GM10847 (cell line): ENCODE measurements around the gene ITIH2.

Experiments
- POLR2A ChIP-seq: IDR thresholded peaks from 2 replicates; pipeline ENCODE4 v1.6.1; 2011; ENCODE audit not compliant: insufficient read length; ENCODE audit errors: extremely low read depth

The ITIH2 gene, protein sequence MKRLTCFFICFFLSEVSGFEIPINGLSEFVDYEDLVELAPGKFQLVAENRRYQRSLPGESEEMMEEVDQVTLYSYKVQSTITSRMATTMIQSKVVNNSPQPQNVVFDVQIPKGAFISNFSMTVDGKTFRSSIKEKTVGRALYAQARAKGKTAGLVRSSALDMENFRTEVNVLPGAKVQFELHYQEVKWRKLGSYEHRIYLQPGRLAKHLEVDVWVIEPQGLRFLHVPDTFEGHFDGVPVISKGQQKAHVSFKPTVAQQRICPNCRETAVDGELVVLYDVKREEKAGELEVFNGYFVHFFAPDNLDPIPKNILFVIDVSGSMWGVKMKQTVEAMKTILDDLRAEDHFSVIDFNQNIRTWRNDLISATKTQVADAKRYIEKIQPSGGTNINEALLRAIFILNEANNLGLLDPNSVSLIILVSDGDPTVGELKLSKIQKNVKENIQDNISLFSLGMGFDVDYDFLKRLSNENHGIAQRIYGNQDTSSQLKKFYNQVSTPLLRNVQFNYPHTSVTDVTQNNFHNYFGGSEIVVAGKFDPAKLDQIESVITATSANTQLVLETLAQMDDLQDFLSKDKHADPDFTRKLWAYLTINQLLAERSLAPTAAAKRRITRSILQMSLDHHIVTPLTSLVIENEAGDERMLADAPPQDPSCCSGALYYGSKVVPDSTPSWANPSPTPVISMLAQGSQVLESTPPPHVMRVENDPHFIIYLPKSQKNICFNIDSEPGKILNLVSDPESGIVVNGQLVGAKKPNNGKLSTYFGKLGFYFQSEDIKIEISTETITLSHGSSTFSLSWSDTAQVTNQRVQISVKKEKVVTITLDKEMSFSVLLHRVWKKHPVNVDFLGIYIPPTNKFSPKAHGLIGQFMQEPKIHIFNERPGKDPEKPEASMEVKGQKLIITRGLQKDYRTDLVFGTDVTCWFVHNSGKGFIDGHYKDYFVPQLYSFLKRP

DNA sequence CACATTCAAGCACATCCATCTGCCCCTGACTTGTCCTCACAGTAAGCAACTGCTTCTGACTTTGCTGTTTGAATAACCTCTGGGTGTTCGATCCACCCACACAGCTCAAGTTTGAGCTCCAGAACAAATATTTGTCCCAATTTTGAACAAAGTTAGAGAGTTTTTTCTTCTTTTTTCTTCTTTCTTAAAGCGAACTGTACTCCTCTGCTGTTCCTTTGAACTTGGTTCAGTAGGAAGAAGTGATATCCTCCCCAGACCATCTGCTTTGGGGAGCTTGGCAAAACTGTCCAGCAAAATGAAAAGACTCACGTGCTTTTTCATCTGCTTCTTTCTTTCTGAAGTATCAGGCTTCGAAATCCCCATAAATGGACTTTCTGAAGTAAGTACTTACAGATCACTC, at the start of gene ITIH2:
Gene ITIH2 (plus strand): TSS at position 177 of the 400 bp plus-strand sequence. CDS start 119 bp downstream, at position 296.
- TF ChIP-seq POLR2A, result no peak

DNA sequence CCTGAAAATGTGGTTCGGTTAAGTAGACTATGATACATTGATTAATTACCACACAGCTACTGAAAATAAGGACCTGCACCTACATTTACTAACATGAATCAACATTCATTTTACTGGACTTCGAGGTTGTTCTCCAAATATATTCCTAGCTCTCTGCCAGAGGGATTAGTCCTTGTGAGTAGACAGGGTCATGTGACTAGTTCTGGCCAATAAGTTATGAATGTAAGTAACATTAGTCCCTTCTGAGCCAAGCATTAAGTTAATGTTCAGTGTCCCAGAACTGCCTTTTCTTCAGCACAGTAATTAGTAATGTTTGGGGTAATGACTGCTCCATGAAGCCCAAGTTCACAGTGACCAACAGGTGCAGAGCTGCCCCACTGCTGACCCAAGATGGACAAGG, 45.6 kb upstream of the ITIH2 start:
- no peak for TF ChIP-seq POLR2A

DNA sequence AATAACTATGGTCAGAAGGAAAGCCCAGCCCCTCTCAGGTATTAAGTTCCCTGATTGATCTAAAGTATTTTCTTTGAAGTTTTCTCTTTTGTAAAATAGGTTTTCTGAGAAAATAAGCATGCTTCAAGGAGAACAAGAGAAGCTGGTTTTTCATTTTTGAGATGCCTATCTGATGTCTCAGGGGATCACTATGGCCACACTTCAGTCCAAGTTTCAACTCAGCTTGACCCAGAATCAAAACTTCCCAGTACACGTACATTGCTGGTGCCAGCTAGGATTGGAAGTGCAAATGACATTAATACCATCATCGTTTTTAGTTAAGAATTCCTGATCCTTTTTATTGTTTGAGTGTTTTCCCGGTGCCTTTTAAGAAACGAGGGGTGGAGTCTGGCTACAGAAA, 43.6 kb upstream of the ITIH2 start:
- TF ChIP-seq POLR2A, result no peak

DNA sequence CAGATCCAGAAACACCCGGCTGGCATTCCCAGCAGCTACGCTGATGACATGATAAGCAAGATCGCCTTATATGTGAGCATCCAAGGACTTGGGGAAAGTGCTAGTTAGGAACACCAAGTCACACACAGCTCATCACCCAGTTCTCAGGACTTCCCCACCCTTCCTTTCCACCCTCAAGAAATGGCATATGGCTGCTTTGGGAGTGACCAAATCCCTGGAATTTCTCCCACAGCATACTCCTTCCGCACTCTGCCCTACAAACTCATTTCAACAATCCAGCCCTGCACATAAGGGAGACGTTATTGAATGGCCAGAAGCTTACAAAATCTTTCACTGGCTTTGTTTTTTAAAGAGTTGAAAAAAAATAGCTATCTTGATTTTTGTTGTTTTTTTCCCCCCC, 40.6 kb upstream of the ITIH2 start:
- no peak for TF ChIP-seq POLR2A

DNA sequence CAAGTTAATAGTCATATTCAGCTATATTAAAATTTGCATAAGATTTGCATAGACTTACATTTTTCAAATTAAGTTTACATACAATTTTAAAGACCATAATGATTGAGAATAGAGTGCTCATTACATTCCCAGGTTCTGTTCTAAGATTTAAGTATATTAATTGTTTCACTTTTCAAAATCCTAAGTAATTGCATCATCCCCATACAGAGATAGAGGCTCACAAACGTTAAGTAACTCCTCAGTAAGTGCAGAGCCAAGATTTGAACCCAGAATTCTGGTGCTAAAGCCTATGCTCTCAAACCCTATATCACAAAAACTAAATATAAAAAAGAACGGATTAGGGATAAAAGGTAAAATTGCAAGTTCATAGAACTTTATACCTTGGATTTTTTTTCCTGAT, 38.4 kb upstream of the ITIH2 start:
- no peak for TF ChIP-seq POLR2A

DNA sequence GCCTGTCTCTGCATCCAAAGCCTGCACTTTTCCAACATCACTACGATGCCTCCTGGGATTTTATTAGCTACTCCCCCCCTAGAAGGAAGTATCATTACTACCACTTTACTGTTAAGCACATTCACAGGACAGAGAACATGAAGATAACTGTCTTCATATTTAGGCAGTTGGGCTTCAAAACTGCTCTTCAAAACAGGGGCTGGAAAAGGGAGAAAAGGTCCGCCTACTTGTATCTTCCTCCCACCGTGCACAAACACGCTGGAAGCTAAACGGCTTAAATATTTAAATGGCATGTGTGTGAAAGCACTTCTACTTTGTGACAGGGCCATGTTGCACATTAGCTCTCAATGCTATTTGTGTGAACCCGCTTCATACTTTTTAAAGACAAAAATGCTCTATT, 37.3 kb upstream of the ITIH2 start:
- TF ChIP-seq POLR2A, result no peak

DNA sequence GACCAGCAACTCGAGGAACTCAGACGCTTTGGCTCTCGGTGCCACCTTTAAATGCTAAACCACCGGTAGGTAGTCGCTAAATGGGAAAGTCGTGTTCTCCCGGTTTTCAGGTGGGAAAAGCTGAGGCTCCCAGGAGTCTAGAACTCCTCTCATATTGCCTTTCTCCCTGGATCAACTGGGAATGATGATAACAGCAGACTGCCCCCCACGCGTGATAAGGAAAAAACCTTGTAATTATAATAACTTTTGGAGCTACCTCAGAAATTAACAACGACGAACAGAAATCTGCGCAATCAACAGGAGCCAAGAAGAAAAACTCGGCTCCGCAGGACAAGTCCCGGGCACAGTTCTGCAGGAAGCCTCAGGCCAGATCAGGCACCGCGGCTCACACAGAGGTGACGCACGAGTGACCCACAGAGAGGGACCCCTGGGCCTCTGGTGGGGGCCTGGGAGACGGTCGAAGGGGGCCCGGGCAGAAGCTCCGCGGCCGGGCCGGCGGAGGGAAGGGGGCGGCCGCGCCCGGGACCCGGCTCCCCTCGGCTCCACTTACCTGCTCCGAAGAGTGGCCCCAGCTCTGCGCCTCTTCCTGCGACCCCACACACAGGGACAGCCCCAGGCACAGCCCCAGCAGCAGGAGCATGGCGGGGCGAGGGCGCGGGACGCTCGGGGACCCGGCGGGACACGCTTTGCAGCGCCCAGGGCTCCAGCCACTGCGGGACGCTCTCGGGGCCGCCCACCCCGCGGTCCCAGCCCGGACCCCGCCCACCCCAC, 36.7 kb upstream of the ITIH2 start, which contains the start of gene ITIH5:
Gene ITIH5 (minus strand): TSS at position 714 of the 771 bp plus-strand sequence. CDS start 74 bp downstream, at position 640.
- no peak for TF ChIP-seq POLR2A

DNA sequence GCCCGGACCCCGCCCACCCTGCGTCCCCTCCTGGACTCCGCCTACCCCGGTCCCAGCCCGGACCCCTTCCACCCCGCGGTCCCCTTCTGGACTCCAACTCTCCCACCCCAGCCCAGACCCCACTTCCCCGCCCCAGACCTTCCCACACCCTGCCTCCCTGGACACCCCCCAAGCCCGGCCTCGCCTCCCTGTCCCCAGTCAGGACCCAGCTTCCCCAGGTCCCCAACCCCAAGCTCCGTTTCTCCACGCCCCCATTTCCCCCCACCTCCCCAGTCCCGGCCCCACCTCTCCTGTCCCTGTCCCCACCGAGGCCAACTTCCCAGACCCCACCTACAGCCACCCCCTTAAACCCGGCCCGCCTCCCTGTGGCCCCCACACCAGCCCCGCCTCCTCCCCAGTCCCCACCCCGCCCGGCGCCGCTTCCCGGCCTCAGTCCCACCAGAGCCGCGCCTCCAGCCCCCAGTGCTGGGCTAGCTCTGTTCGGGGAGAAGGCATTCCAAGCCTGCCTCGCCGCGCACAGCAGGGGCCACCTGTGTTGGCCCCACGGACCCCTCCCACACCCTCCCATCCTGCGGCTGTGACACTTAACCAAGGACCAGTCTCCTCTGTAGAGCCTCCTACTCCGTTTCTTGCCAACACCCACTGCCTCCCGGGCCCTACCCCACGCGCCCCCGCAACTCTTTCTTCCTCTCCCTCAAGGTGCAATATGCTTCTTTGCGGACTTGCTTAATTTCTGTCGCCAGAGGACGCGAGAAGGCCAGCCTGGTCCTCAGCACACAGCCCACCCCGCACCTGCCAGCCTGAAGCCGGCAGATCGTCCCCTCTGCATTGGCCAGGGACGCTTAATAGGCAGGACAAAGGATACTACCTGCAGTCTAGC, 35.6 kb upstream of the ITIH2 start:
- TF ChIP-seq POLR2A, result no peak

DNA sequence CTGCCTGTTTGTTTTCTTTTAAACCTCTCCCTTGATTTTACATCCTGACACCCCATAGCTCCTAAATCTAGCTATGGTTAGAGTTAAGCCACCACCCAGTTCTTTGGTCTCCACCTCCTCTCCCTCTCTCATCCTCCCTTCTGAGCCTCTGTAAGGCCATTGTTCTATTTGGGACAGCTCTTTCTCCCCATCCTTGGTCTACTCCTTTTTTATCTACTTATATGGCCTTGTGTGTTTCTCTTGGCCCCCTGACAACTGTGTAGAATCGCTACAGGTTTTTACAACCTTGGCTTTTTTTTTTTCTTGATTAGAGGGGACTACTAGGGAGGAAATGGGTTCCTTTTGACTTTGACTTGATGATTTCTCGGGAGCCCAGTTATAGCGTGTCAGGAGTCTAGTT, 33.0 kb upstream of the ITIH2 start:
- TF ChIP-seq POLR2A, result no peak

DNA sequence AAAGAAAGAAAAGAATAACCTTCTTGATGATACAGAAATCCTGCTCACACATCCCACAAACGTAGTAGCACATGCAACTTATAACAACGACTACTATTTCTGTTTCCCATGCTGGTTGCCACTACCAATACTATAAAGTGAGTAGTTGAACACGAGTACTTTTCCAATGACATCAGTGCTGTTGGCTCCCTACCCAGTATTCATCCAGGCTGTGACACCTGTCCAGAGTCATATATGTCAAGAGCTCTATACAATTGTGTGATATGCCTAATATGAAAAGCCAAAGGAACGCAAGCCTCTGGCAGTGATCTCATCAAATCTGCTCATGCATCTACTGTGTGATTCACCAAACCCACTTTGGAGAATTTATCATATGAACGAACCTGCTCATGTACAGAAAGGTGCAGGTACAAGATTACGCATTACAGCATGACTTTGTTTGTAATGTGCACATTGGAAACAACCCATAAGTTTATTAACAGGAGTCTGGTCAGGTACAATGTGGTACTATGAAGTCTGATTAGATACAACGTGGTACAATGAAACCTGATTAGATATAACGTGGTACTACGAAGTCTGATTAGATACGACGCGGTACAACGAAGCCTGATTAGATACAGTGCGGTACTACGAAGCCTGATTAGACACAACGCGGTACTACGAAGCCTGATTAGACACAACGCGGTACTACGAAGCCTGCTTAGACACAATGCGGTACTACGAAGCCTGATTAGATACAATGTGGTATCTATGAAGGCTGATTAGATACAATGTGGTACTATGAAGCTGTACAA, 30.6 kb upstream of the ITIH2 start:
- no peak for TF ChIP-seq POLR2A

DNA sequence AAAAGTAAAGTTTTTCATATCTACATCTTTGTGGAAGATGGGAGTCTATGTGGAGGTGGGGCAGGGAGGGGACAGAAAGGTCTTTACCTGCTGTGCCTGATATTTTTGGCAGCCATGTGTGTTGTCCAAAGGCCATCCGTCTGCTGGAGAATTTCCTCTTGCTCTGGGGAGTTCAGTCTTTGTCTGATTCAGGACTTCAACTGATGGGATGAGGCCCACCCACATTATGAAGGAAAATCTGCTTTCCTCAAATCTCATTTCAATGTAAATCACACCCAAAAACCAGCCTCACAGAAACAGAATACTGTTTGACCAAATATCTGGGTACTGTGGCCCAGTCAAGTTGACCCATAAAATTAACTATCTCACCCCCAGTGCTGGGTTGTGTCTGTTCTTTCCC, 23.9 kb upstream of the ITIH2 start:
- TF ChIP-seq POLR2A, result no peak

DNA sequence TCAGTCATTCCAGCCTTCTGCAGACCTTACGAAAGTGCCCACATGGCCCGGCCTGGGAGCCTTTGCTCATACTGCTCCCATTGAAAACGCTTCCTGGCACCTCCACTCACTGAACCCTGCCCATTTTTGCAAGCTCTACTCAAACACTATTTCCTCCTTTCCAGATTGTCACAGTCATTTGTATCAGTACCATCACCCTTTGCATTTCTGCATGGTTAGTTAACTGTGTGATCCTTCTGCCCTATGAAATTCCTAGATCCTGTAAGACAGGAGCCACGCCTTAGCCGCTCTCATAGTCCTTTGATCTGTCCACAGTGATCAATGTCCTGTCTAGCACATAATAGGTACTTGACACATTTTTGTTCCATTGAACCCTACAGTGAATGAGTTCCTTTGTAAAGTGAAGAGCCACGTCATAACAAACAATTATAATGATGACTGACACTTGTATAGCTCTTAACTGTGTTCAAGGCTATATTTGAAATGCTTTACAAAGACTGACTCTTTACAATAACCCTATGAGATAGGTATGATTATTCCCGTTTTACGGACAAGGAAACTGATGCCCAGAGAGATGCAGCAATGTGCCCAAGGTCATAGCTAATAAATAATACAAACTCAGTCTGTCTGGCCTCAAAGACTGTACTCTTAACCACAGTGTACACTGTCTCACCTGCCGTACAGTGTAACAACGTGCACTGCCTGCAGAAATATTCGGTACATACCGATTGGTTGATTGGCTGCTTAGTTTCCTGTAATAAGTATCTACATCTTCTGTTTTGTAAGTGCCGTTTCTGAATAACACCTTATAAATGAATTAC, 16.6 kb upstream of the ITIH2 start:
- TF ChIP-seq POLR2A, result no peak

DNA sequence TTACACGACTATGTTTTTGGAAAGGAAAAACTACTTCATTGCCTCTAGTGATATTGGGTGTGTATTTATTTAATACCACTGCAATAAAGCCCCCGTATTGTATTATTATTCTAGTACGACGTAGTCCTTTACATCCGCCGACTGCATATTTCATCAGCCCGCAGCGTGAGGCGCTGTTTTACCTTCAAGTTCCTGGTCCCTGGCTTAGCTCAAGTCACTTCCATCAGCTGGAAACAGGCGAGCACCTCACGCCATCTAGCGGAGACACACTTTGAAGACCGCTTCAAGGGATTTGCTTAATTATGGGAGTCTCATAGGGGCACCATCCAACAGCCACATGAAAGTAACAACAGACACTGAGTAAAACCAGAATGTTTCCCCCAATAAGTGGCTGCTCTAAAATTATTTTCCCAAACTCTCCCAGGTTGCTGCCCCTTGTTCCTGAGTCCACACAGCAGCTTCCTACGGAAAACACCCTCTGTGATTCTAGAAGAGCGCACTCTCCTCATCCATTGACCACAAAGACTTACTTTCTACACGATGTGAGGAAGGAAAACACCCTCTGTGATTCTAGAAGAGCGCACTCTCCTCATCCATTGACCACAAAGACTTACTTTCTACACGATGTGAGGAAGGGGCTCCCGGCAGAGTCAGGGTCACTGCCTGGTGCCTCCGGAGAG, 15.7 kb upstream of the ITIH2 start:
- no peak for TF ChIP-seq POLR2A
